ENCODE data around the gene BCCIP.
A peak's percentile ranks its signal among the peaks of the same experiment; 100 is the strongest.

BCCIP gene

DNA sequence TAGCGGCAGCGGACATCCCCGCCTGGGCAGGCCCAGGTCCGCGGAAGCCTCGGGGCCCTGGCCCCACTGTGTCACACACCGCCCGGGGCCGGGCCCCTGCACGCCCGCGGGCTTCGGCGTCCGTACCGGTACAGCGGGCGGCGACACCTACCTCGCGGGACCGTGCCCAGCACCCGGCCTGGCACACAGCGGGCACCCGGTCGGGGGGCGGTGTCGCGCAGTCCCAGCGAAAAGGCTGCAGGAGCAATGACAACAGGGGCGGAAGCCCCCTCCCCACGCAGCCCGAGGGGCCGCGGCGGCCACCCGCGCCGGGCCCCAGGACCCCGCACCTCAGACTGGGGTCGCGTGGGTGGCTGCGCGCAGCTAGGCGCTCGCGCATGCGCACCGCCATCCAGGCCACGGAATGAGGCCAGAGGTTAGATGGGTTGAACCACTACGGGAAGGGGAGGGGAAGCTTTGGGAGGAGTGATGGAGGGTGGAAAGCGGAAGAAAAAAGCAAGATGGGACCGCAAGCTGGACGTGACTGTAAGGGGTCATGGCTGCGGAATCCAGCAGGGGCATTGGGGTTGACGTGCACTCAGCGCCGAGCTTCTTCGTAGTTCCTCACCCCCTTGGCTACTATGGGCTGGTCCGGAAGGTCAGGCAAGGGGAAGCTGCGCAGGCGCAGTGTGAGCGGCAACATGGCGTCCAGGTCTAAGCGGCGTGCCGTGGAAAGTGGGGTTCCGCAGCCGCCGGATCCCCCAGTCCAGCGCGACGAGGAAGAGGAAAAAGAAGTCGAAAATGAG lies at the start of gene BCCIP, which contains the start of gene UROS:
Gene BCCIP (plus strand): TSS at position 669 of the 785 bp plus-strand sequence. CDS start 12 bp downstream, at position 681.
Gene UROS (minus strand): TSS at position 381 of the 785 bp plus-strand sequence. CDS start 6,759 bp downstream, outside the sequence.
- no peaks in the 10 kb centered on the region for H3K27me3 ChIP-seq
- no peak for TF ChIP-seq Cebpa-rat (IDR thresholded peaks at IDR 0.05)
- peaks cover 31% of the 10 kb centered on the region for H3K36me3 ChIP-seq
- peak within 1 kb of the TSS; percentile 86 for H3K4me2 ChIP-seq
- H3K9ac ChIP-seq: peak within 1 kb of the TSS; percentile 97
- no peaks in the 10 kb centered on the region for H3K9me3 ChIP-seq
- peak within 1 kb of the TSS; percentile 95 for H3K4me3 ChIP-seq
- H3K4me1 ChIP-seq: peaks cover 37% of the 10 kb centered on the region
- peaks cover 41% of the 10 kb centered on the region for H4K20me1 ChIP-seq
- H3K27ac ChIP-seq: peak within 1 kb of the TSS; percentile 98

DNA sequence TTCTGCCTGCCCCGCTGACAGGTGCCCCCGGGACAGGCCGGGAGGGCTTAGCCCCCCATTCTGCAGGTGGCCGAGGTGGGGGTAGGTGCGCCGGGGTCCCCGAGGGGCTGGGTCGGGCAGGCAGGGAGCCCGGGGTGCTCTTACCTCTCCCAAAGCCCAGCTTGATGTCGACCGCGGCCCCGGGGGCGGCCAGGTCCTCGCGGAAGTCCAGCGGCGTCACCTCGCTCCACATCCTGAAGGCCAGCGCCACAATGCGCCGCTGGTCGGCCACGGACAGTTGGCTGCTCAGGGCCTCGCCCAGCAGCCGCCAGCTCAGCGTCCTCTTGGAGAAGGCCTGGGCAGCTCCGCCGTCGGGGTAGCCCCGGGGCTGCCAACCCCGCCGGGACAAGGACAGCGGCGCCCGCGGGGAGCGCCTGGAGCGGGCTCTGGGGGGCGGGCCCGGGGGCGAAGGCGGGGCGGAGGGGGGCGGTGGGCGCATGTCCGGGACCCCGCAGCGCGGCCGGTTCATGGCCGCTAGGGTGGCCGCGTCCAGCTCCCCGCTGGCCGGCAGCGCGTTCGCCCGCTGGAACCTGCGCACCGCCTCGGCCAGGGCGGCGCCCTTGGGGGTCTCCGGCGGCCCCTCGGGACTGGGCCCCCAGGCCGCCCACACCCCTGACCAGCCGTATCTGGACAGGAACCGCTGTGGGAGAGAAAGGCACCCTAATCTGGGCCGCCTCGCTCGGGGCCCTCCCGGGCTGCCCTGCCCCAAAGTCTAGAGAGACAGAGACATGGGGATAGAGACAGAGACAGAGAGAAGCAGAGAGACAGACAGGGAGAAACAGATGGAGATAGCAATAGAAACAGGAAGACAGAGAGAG lies 49.4 kb upstream of the BCCIP start:
- Histone ChIP-seq H4K20me1 (no peaks in the 10 kb centered on the region), H3K36me3 (peaks cover 5% of the 10 kb centered on the region), H3K27ac (no peak overlapping the region), H3K4me2 (no peak overlapping the region), H3K27me3 (no peaks in the 10 kb centered on the region), H3K9ac (no peak overlapping the region), H3K9me3 (peaks cover 3% of the 10 kb centered on the region; the same call in 1 of the 2 replicates), H3K4me3 (no peak overlapping the region), H3K4me1 (no peaks in the 10 kb centered on the region)
- no peak for TF ChIP-seq Cebpa-rat (IDR thresholded peaks at IDR 0.05)

DNA sequence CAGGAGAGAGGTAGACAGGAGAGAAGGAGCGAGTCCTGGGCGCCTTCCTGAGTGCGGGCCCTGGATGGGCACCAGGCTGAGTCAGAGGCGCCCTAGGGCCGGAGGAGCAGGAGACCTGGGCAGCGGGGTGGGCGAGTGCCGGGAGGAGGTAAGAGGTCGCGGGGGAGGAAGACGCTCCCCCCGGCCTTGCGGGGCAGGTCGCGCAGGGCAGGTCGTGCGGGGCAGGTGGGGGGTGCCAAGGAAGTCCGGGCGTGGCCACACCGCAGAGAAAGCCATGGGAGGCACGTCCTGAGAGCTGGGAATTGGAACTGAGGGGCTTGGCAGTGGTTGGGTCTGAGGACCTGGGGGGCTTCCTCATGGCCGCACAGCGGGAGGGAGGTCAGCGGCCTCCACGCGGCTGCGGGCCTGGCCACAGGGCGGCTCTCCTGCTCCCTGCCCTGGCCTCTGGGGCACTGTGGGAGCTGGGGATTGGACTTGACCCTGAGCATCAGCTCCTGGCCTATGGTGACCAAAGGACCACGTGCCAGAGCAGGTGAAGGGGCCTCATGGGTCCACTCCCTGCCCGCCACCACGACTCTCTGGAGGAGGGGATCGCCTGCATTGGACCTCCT lies 48.7 kb upstream of the BCCIP start:
- Histone ChIP-seq H3K4me3 (no peak overlapping the region), H4K20me1 (no peaks in the 10 kb centered on the region), H3K27me3 (no peaks in the 10 kb centered on the region), H3K9ac (no peak overlapping the region), H3K4me2 (no peak overlapping the region), H3K36me3 (no peaks in the 10 kb centered on the region), H3K4me1 (peaks cover 3% of the 10 kb centered on the region), H3K9me3 (peaks cover 7% of the 10 kb centered on the region; the same call in 1 of the 2 replicates), H3K27ac (no peak overlapping the region)
- no peak for TF ChIP-seq Cebpa-rat (IDR thresholded peaks at IDR 0.05)

- H4K20me1 ChIP-seq: no peaks in the 10 kb centered on the region
- H3K9ac ChIP-seq: no peak within 1 kb of the TSS
- peaks cover 7% of the 10 kb centered on the region; the same call in 1 of the 2 replicates for H3K9me3 ChIP-seq
- no peak within 1 kb of the TSS for H3K4me3 ChIP-seq
- no peak within 1 kb of the TSS for H3K4me2 ChIP-seq
- no peak for TF ChIP-seq Cebpa-rat (IDR thresholded peaks at IDR 0.05)
- H3K27ac ChIP-seq: no peak within 1 kb of the TSS
- H3K4me1 ChIP-seq: peaks cover 10% of the 10 kb centered on the region
- no peaks in the 10 kb centered on the region for H3K27me3 ChIP-seq
- H3K36me3 ChIP-seq: no peaks in the 10 kb centered on the region
Measured at GRCh38 chr10:125775491-125776106, 47.7 kb upstream of the BCCIP start, which contains the start of gene MMP21. Gene MMP21, minus strand, starts transcription at chr10:125775821. Its CDS starts 0 bp downstream, at chr10:125775821.

DNA sequence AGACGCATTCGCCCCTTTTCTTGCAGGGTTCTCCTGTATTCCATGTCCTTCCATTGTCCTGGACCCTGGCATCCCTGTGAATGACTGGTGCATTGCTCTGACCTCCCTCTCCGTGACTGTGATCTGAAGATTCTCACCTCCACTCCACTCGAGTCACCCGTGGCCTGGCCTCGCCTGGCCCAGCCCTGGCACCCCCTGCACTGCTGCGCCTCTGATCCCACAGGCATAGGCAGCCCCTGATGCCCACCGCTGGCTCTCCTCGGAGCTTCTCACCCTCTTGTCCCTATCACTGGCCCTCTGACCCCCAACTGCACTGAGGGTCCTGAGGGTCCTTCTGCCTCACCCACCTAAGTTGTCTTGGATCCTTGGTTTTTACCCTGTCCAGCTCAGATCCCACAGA lies 45.5 kb upstream of the BCCIP start:
- Histone ChIP-seq H3K9ac (no peak overlapping the region), H3K4me2 (no peak overlapping the region)
- TF ChIP-seq Cebpa-rat (IDR thresholded peaks at IDR 0.05): no peak

GRCh38 chr10:125778556-125778955 lies 44.8 kb upstream of the BCCIP start:
- H3K9me3 ChIP-seq: peaks cover 7% of the 10 kb centered on the region; the same call in 1 of the 2 replicates
- no peaks in the 10 kb centered on the region for H3K36me3 ChIP-seq
- no peaks in the 10 kb centered on the region for H4K20me1 ChIP-seq
- H3K4me1 ChIP-seq: peaks cover 10% of the 10 kb centered on the region
- H3K9ac ChIP-seq: no peak overlapping the region
- no peak for TF ChIP-seq Cebpa-rat (IDR thresholded peaks at IDR 0.05)
- no peaks in the 10 kb centered on the region for H3K27me3 ChIP-seq
- no peak overlapping the region for H3K27ac ChIP-seq
- no peak overlapping the region for H3K4me3 ChIP-seq
- H3K4me2 ChIP-seq: no peak overlapping the region

More for the DNA sequence above, 45.5 kb upstream of the BCCIP start:
- Histone ChIP-seq H3K27me3 (no peaks in the 10 kb centered on the region), H3K4me3 (no peak overlapping the region), H3K9me3 (peaks cover 7% of the 10 kb centered on the region; the same call in 1 of the 2 replicates), H3K36me3 (no peaks in the 10 kb centered on the region), H3K27ac (no peak overlapping the region), H4K20me1 (no peaks in the 10 kb centered on the region), H3K4me1 (peaks cover 10% of the 10 kb centered on the region)

DNA sequence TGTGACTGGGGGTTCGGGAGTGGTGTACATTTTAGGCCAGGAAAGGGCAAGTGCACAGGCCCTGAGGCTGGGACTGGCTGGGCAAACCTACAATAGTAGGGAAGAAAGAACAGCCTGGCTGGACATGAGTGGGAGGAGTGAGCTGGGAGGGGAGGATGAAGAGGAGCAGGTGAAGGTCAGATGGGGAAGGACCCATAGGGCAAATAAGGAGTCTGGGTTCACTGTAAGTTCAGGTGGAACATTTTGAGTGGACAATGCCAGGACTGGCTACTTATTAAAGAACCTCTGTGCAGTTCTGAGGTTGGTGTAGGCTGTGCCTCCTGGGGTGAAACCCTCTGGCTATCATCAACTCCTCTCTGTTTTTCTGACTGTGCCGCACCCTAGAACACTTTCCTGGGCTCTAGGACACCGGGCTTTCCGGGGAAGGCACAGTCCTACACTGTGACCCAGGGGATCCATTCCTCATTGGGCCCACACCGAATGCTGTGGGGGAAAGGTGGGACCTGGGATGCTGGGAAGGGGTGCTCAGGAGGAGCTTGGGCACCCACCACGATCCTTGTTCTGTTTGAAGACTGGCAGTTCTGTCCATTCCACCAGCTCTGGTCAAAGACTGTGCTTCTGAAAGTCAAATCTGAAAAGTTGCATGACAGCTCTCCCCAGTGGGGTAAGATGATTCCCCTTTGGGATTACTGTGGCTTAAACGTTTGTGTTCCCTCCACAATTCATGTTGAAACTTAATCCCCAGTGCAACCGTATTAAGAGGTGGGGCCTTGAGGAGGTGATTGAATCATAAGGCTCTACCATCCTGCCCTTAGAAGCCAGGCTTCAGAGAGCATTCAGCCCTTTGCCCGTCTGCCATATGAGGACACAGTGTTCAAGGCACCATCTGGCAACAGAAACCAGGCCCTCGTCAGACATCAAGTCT lies 43.7 kb upstream of the BCCIP start:
- H3K27me3 ChIP-seq: no peaks in the 10 kb centered on the region
- H3K4me2 ChIP-seq: peak overlapping the region; percentile 24; the same call in 1 of the 2 replicates
- no peaks in the 10 kb centered on the region for H4K20me1 ChIP-seq
- peaks cover 10% of the 10 kb centered on the region for H3K4me1 ChIP-seq
- no peak for TF ChIP-seq Cebpa-rat (IDR thresholded peaks at IDR 0.05)
- H3K36me3 ChIP-seq: no peaks in the 10 kb centered on the region
- no peak overlapping the region for H3K9ac ChIP-seq
- H3K4me3 ChIP-seq: no peak overlapping the region
- peaks cover 7% of the 10 kb centered on the region; the same call in 1 of the 2 replicates for H3K9me3 ChIP-seq
- H3K27ac ChIP-seq: no peak overlapping the region

- Histone ChIP-seq H3K4me2 (no peak overlapping the region), H3K4me1 (peaks cover 11% of the 10 kb centered on the region), H3K27ac (no peak overlapping the region)
Measured at GRCh38 chr10:125781374-125781773, 42.0 kb upstream of the BCCIP start.

More at GRCh38 chr10:125781374-125781773, 42.0 kb upstream of the BCCIP start:
- no peak overlapping the region for H3K4me3 ChIP-seq
- peaks cover 5% of the 10 kb centered on the region; the same call in 1 of the 2 replicates for H3K36me3 ChIP-seq
- no peaks in the 10 kb centered on the region for H3K27me3 ChIP-seq
- peaks cover 7% of the 10 kb centered on the region; the same call in 1 of the 2 replicates for H3K9me3 ChIP-seq
- no peak for TF ChIP-seq Cebpa-rat (IDR thresholded peaks at IDR 0.05)
- H3K9ac ChIP-seq: no peak overlapping the region
- no peaks in the 10 kb centered on the region for H4K20me1 ChIP-seq

Data from BLaER1 (cell line).